Thoracic aorta (tissue), 2 donors: Measurements from ENCODE around the gene DENND5A. TPM values are rescaled to one million over a fixed set of nuclear protein-coding genes. Genes with fewer than 3 reads are reported as not detected.

Experiments
- ATAC-seq: fragments of 150-250 bp; one replicate; pipeline ENCODE4 v1.8.0; 2017; ENCODE audit warnings: low read depth; ENCODE audit not compliant: insufficient number of reproducible peaks, low FRiP score
- DNase-seq: peaks from one replicate; pipeline ENCODE4 v3.0.0-alpha.2; 2020; ENCODE audit warnings: low spot score
- H3K27ac ChIP-seq, 2 donors: fragments of 200-600 bp; sonication (generic); 1 replicate in 1 of 2; 2 replicates in 1 of 2; pipeline ENCODE4 v1.5.1; 2016; ENCODE audit warnings: mild to moderate bottlenecking in 2 of 2, moderate library complexity in 2 of 2
- H3K27me3 ChIP-seq: fragments of 200-600 bp; sonication (generic); replicated peaks from 2 replicates; pipeline ENCODE4 v1.6.0; 2016; ENCODE audit warnings: mild to moderate bottlenecking; ENCODE audit not compliant: insufficient read depth
- H3K36me3 ChIP-seq: fragments of 200-600 bp; sonication (generic); one replicate; pipeline ENCODE4 v1.5.1; 2016
- H3K4me1 ChIP-seq, 2 donors: fragments of 200-600 bp; sonication (generic); 1 replicate in 1 of 2; 2 replicates in 1 of 2; pipeline versions ENCODE4 v1.5.1 to v1.6.0; 2016; ENCODE audit warnings: low read depth in 2 of 2, mild to moderate bottlenecking in 1 of 2; ENCODE audit not compliant: control insufficient read depth in 1 of 2
- H3K4me3 ChIP-seq: fragments of 200-600 bp; sonication (generic); 2 replicates; pipeline ENCODE4 v1.5.1; 2016; ENCODE audit warnings: mild to moderate bottlenecking
- H3K9me3 ChIP-seq: fragments of 200-600 bp; sonication (generic); 2 replicates; pipeline ENCODE4 v1.5.1; 2016
- CTCF ChIP-seq: fragments of 200-600 bp; sonication (generic); IDR thresholded peaks from one replicate; pipeline ENCODE4 v1.5.1; 2019; ENCODE audit warnings: antibody characterized with exemption
- total RNA-seq, 2 donors: library from RNA; depleted of rRNA; stranded (reverse); fragments of >200 nt; gene quantifications; one replicate each; pipeline versions ENCODE4 v1.1.0 to v1.2.3, GENCODE V29; 2016

Gene DENND5A
- total RNA-seq, 2 donors from 2014 or later, result 169 to 178 TPM

GRCh38 chr11:9090488-9091043, 174.6 kb downstream of the DENND5A start:
- no peak for ATAC-seq

GRCh38 chr11:9089636-9090035, 175.5 kb downstream of the DENND5A start:
- ATAC-seq, result no peak
- DNase-seq, result no peak
- H3K4me1 ChIP-seq, result peaks cover 0 to 5% of the 10 kb centered on the region in 2 donors
- no peak for TF ChIP-seq CTCF
- no peaks in the 10 kb centered on the region for H3K9me3 ChIP-seq
- H3K4me3 ChIP-seq, result no peak overlapping the region
- no peaks in the 10 kb centered on the region for H3K27me3 ChIP-seq
- H3K36me3 ChIP-seq, result no peaks in the 10 kb centered on the region
- H3K27ac ChIP-seq, result no peak overlapping the region

More at GRCh38 chr11:9090488-9091043, 174.6 kb downstream of the DENND5A start:
- no peak for TF ChIP-seq CTCF
- Histone ChIP-seq H3K4me3 (peak overlapping the region; percentile 75), H3K4me1 (peaks cover 0 to 5% of the 10 kb centered on the region in 2 donors), H3K36me3 (no peaks in the 10 kb centered on the region), H3K27me3 (no peaks in the 10 kb centered on the region), H3K27ac (no peak overlapping the region), H3K9me3 (no peaks in the 10 kb centered on the region)
- DNase-seq, result no peak

- Histone ChIP-seq H3K36me3 (no peaks in the 10 kb centered on the region), H3K27me3 (no peaks in the 10 kb centered on the region), H3K27ac (no peak overlapping the region), H3K9me3 (no peaks in the 10 kb centered on the region), H3K4me1 (peaks cover 0 to 5% of the 10 kb centered on the region in 2 donors), H3K4me3 (no peak overlapping the region)
- no peak for TF ChIP-seq CTCF
- ATAC-seq, result no peak
- no peak for DNase-seq
Observed at GRCh38 chr11:9089061-9089460, 176.1 kb downstream of the DENND5A start.

Other genes with a start within 250 kb of the DENND5A start
- 1 to 10 TPM; 1.2 to 3.9 TPM for gene SCUBE2, start 173.8 kb downstream of the DENND5A start, total RNA-seq
- gene TMEM41B, start 49.2 kb upstream of the DENND5A start, total RNA-seq, result 10 to 100 TPM; 19.1 to 34.8 TPM
- gene IPO7, start 119.3 kb upstream of the DENND5A start, total RNA-seq, result 100 to 1,000 TPM in 1 of 2 donors, 10 to 100 TPM in 1; 90.6 to 188 TPM
- gene ZNF143, start 195.7 kb upstream of the DENND5A start, total RNA-seq, result 10 to 100 TPM; 45.1 to 80.6 TPM